ENCODE results near the gene CAMK1D. TPM values are rescaled to one million over a fixed set of nuclear protein-coding genes. Genes with fewer than 3 reads are reported as not detected.

The CAMK1D gene
- total RNA-seq, 1 experiment from 2014 or later: 10.2 TPM

DNA sequence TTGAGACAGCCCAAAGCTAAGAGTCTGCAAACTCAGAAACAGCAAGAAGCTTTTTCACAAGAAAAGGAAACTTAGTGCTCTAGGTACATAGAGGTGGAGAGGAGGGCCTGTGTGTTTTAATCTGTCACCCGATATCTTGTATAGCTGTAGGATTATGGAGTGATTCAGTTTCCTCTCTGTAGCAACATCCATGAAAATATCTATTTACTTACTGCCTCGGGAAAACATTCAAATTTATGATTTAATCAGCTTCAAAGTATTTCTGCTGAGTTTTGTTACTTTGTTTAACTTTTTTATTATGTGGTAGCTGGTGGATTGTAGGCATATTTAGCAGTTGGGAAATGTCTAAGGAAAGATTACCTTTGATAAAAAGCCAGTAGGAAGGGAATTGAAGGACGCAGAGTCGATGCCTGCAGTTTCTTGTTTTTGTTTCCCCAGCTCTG lies 360.2 kb downstream of the CAMK1D start:
- Mint-ChIP-seq H3K9me3 (no peaks in the 10 kb centered on the region), H3K27ac (no peak overlapping the region), H3K36me3 (no peaks in the 10 kb centered on the region), H3K4me1 (peaks cover 42% of the 10 kb centered on the region), H3K4me3 (no peak overlapping the region), H3K27me3 (ENCODE audit: low read depth) (peaks cover 5% of the 10 kb centered on the region)
- ATAC-seq (no peak), DNase-seq (ENCODE audit: low spot score) (no peak)
- CTCF ChIA-PET: interaction anchor here (1.8 to 3.0 kb wide), 2 partner anchors 53 to 445 kb away, joined by 9 to 11 read pairs; no protein-coding TSS in a partner anchor
- POLR2A ChIA-PET: no interaction called here
- TF ChIP-seq, protein P1, sequence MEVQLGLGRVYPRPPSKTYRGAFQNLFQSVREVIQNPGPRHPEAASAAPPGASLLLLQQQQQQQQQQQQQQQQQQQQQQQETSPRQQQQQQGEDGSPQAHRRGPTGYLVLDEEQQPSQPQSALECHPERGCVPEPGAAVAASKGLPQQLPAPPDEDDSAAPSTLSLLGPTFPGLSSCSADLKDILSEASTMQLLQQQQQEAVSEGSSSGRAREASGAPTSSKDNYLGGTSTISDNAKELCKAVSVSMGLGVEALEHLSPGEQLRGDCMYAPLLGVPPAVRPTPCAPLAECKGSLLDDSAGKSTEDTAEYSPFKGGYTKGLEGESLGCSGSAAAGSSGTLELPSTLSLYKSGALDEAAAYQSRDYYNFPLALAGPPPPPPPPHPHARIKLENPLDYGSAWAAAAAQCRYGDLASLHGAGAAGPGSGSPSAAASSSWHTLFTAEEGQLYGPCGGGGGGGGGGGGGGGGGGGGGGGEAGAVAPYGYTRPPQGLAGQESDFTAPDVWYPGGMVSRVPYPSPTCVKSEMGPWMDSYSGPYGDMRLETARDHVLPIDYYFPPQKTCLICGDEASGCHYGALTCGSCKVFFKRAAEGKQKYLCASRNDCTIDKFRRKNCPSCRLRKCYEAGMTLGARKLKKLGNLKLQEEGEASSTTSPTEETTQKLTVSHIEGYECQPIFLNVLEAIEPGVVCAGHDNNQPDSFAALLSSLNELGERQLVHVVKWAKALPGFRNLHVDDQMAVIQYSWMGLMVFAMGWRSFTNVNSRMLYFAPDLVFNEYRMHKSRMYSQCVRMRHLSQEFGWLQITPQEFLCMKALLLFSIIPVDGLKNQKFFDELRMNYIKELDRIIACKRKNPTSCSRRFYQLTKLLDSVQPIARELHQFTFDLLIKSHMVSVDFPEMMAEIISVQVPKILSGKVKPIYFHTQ (CRISPR knock-in tag; IDR thresholded peaks at IDR 0.05): no peak
- TF ChIP-seq, protein P2, sequence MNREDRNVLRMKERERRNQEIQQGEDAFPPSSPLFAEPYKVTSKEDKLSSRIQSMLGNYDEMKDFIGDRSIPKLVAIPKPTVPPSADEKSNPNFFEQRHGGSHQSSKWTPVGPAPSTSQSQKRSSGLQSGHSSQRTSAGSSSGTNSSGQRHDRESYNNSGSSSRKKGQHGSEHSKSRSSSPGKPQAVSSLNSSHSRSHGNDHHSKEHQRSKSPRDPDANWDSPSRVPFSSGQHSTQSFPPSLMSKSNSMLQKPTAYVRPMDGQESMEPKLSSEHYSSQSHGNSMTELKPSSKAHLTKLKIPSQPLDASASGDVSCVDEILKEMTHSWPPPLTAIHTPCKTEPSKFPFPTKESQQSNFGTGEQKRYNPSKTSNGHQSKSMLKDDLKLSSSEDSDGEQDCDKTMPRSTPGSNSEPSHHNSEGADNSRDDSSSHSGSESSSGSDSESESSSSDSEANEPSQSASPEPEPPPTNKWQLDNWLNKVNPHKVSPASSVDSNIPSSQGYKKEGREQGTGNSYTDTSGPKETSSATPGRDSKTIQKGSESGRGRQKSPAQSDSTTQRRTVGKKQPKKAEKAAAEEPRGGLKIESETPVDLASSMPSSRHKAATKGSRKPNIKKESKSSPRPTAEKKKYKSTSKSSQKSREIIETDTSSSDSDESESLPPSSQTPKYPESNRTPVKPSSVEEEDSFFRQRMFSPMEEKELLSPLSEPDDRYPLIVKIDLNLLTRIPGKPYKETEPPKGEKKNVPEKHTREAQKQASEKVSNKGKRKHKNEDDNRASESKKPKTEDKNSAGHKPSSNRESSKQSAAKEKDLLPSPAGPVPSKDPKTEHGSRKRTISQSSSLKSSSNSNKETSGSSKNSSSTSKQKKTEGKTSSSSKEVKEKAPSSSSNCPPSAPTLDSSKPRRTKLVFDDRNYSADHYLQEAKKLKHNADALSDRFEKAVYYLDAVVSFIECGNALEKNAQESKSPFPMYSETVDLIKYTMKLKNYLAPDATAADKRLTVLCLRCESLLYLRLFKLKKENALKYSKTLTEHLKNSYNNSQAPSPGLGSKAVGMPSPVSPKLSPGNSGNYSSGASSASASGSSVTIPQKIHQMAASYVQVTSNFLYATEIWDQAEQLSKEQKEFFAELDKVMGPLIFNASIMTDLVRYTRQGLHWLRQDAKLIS (CRISPR knock-in tag; IDR thresholded peaks at IDR 0.05; ENCODE audit: borderline replicate concordance): no peak
- no peak for TF ChIP-seq ZNF121 (CRISPR knock-in tag; IDR thresholded peaks at IDR 0.05)
- TF ChIP-seq ELF4 (CRISPR knock-in tag; IDR thresholded peaks at IDR 0.05; ENCODE audit: low read depth): no peak
- TF ChIP-seq FOXK1 (CRISPR knock-in tag; IDR thresholded peaks at IDR 0.05): no peak
- no peak for TF ChIP-seq MYBL2 (CRISPR knock-in tag; IDR thresholded peaks at IDR 0.05)

DNA sequence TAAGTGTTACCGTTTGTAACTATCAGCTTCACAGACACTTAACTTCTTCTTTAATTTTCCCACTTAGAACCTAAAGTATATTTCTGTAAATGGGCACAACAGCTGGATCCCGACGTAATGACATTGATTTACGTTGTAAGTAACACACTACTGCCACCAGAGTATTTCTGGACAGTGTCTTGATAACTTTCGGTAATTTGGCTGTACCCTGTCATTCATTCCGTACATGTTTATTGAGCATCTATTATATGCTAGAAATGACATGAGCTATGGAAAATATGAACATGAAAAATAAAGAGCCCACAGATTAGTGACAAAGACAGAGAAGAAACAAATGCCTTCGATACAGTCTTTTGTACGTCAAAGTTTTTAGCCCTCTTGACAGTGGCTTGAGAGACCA lies 360.8 kb downstream of the CAMK1D start:
- no peak for ATAC-seq

More for the DNA sequence above, 360.8 kb downstream of the CAMK1D start:
- H3K36me3 Mint-ChIP-seq: no peaks in the 10 kb centered on the region
- peaks cover 5% of the 10 kb centered on the region for H3K27me3 Mint-ChIP-seq (ENCODE audit: low read depth)
- TF ChIP-seq, protein P3, sequence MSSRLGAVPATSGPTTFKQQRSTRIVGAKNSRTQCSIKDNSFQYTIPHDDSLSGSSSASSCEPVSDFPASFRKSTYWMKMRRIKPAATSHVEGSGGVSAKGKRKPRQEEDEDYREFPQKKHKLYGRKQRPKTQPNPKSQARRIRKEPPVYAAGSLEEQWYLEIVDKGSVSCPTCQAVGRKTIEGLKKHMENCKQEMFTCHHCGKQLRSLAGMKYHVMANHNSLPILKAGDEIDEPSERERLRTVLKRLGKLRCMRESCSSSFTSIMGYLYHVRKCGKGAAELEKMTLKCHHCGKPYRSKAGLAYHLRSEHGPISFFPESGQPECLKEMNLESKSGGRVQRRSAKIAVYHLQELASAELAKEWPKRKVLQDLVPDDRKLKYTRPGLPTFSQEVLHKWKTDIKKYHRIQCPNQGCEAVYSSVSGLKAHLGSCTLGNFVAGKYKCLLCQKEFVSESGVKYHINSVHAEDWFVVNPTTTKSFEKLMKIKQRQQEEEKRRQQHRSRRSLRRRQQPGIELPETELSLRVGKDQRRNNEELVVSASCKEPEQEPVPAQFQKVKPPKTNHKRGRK (CRISPR knock-in tag; IDR thresholded peaks at IDR 0.05; ENCODE audit: borderline replicate concordance): no peak
- TF ChIP-seq, protein P4, sequence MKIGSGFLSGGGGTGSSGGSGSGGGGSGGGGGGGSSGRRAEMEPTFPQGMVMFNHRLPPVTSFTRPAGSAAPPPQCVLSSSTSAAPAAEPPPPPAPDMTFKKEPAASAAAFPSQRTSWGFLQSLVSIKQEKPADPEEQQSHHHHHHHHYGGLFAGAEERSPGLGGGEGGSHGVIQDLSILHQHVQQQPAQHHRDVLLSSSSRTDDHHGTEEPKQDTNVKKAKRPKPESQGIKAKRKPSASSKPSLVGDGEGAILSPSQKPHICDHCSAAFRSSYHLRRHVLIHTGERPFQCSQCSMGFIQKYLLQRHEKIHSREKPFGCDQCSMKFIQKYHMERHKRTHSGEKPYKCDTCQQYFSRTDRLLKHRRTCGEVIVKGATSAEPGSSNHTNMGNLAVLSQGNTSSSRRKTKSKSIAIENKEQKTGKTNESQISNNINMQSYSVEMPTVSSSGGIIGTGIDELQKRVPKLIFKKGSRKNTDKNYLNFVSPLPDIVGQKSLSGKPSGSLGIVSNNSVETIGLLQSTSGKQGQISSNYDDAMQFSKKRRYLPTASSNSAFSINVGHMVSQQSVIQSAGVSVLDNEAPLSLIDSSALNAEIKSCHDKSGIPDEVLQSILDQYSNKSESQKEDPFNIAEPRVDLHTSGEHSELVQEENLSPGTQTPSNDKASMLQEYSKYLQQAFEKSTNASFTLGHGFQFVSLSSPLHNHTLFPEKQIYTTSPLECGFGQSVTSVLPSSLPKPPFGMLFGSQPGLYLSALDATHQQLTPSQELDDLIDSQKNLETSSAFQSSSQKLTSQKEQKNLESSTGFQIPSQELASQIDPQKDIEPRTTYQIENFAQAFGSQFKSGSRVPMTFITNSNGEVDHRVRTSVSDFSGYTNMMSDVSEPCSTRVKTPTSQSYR (CRISPR knock-in tag; IDR thresholded peaks at IDR 0.05): no peak
- no peak for TF ChIP-seq ETV6 (CRISPR knock-in tag; IDR thresholded peaks at IDR 0.05)
- TF ChIP-seq ZNF219 (CRISPR knock-in tag; IDR thresholded peaks at IDR 0.05; ENCODE audit: borderline replicate concordance): no peak
- TF ChIP-seq NR1H2 (CRISPR knock-in tag; IDR thresholded peaks at IDR 0.05): no peak
- TF ChIP-seq ZBTB21 (CRISPR knock-in tag; IDR thresholded peaks at IDR 0.05; ENCODE audit: borderline replicate concordance): no peak
- TF ChIP-seq, protein P5, sequence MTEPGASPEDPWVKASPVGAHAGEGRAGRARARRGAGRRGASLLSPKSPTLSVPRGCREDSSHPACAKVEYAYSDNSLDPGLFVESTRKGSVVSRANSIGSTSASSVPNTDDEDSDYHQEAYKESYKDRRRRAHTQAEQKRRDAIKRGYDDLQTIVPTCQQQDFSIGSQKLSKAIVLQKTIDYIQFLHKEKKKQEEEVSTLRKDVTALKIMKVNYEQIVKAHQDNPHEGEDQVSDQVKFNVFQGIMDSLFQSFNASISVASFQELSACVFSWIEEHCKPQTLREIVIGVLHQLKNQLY (CRISPR knock-in tag; IDR thresholded peaks at IDR 0.05): no peak
- TF ChIP-seq NFATC4 (CRISPR knock-in tag; IDR thresholded peaks at IDR 0.05): no peak
- TF ChIP-seq ZNF121 (CRISPR knock-in tag; IDR thresholded peaks at IDR 0.05): no peak
- no peak overlapping the region for H3K4me3 Mint-ChIP-seq
- DNase-seq (ENCODE audit: low spot score): no peak
- no peak overlapping the region for H3K27ac Mint-ChIP-seq
- POLR2A ChIA-PET: no interaction called here
- H3K4me1 Mint-ChIP-seq: peaks cover 42% of the 10 kb centered on the region
- CTCF ChIA-PET: interaction anchor here (0.6 to 3.0 kb wide), 5 partner anchors 14 to 446 kb away, joined by 3 to 11 read pairs (median 3); no protein-coding TSS in a partner anchor
- H3K9me3 Mint-ChIP-seq: no peaks in the 10 kb centered on the region

Data from WTC11 (cell line).